Left lung (tissue), 10 donors: ENCODE results near the gene FDPS. TPM values are rescaled to one million over a fixed set of nuclear protein-coding genes. Genes with fewer than 3 reads are reported as not detected.

ENCODE experiments used
- ATAC-seq: fragments of 200-7000 bp; cut with Tn5 transposase; one replicate; pipeline ENCODE4 v1.9.1; 2020; ENCODE audit warnings: moderate library complexity
- DNase-seq, 4 donors: peaks; one replicate each; pipeline ENCODE4 v3.0.0-alpha.2; 2013 to 2020
- H3K27ac ChIP-seq, 2 donors: fragments of 200-600 bp; sonication (generic) in 1 of 2; one replicate each; pipeline versions ENCODE4 v1.5.0 to v1.8.0; 2020 to 2021
- H3K27me3 ChIP-seq, 2 donors: fragments of 200-600 bp; sonication (generic) in 1 of 2; one replicate each; pipeline versions ENCODE4 v1.5.0 to v1.8.0; 2020 to 2021
- H3K36me3 ChIP-seq, 2 donors: fragments of 200-600 bp; sonication (generic) in 1 of 2; one replicate each; pipeline versions ENCODE4 v1.5.0 to v1.8.0; 2020 to 2021
- H3K4me1 ChIP-seq, 2 donors: fragments of 200-600 bp; one replicate each; pipeline ENCODE4 v1.8.0; 2021
- H3K4me3 ChIP-seq, 2 donors: fragments of 200-600 bp; sonication (generic) in 1 of 2; one replicate each; pipeline versions ENCODE4 v1.5.0 to v1.8.0; 2020 to 2021; ENCODE audit warnings: mild to moderate bottlenecking in 1 of 2
- H3K9me3 ChIP-seq, 2 donors: fragments of 200-600 bp; sonication (generic) in 1 of 2; one replicate each; pipeline versions ENCODE4 v1.5.0 to v1.8.0; 2020 to 2021
- intact Hi-C, 2 donors: fragments of 100-400 bp; cut with DNase I; formaldehyde crosslinking; loops; one replicate each; pipeline versions ENCODE4 v1.11.2 to v1.14.2; 2022
- microRNA-seq, 2 donors: library from miRNA; unstranded; fragments of <30 nt; microRNA quantifications; one replicate each; pipeline ENCODE4, GENCODE V29; 2019
- polyA plus RNA-seq, 6 donors: library from polyadenylated mRNA; unstranded; fragments of 120-200 nt; gene quantifications; one replicate each; pipeline ENCODE4 v1.2.1, GENCODE V29; 2013; ENCODE audit not compliant: insufficient read length in 6 of 6
- total RNA-seq, 2 donors: library from RNA; stranded (reverse); fragmentation: NEBNext Ultra II Directional; extraction: Animal tissue kit (Norgen Biotek cat#: 25700); gene quantifications; one replicate each; pipeline ENCODE4 v1.2.1, GENCODE V29; 2021
- TF ChIP-seq, protein P1 (sequence below), 2 donors: fragments of 200-600 bp; sonication (generic) in 1 of 2; IDR thresholded peaks; one replicate each; pipeline versions ENCODE4 v1.5.0 to v1.8.0; 2021; ENCODE audit warnings: antibody characterized with exemption in 2 of 2
- donor health status: DM: no; HTN: yes; CAD: no.
- donor health status: DM: no; HTN: no; CAD: no.

The FDPS gene
- total and polyA plus RNA-seq, 8 donors: 166 to 411 (median 187) TPM

DNA sequence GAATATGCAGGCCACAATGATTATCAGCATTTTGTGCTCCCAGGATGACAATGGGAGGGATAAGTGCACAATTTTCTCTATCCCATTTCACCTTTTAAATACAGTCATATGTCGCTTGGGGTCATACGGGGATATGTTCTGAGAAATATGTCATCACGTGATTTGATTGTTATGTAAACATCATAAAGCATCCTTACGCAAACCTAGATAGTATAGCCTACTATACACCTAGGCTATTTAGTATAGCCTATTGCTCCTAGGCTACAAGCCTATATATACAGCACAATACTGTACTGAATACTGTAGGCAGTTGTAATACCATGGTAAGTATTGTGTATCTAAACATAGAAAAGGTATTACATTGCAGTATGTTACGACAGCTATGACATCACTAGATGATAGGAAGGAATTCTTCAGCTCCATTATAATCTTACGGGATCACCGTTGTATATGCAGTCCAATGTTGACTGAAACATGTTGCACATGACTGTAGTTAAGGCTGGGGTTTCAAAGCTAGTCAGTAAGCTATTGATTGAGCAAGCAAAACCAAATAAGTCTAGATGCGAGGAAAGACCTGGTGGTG, 30.9 kb downstream of the FDPS start:
- ATAC-seq (no peak), DNase-seq (no peak)
- peaks cover 0 to 98% of the 10 kb centered on the region in 2 donors for H3K36me3 ChIP-seq
- H3K27me3 ChIP-seq: no peaks in the 10 kb centered on the region
- intact Hi-C loops: no loop called here
- TF ChIP-seq, protein P1, sequence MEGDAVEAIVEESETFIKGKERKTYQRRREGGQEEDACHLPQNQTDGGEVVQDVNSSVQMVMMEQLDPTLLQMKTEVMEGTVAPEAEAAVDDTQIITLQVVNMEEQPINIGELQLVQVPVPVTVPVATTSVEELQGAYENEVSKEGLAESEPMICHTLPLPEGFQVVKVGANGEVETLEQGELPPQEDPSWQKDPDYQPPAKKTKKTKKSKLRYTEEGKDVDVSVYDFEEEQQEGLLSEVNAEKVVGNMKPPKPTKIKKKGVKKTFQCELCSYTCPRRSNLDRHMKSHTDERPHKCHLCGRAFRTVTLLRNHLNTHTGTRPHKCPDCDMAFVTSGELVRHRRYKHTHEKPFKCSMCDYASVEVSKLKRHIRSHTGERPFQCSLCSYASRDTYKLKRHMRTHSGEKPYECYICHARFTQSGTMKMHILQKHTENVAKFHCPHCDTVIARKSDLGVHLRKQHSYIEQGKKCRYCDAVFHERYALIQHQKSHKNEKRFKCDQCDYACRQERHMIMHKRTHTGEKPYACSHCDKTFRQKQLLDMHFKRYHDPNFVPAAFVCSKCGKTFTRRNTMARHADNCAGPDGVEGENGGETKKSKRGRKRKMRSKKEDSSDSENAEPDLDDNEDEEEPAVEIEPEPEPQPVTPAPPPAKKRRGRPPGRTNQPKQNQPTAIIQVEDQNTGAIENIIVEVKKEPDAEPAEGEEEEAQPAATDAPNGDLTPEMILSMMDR (IDR thresholded peaks at IDR 0.05): no peak
- H3K9me3 ChIP-seq: no peaks in the 10 kb centered on the region
- no peaks in the 10 kb centered on the region for H3K4me1 ChIP-seq
- H3K27ac ChIP-seq: no peak overlapping the region
- no peak overlapping the region for H3K4me3 ChIP-seq

GRCh38 chr1:155342842-155343241, 34.2 kb downstream of the FDPS start:
- Histone ChIP-seq H3K4me1 (no peaks in the 10 kb centered on the region), H3K27ac (no peak overlapping the region), H3K4me3 (no peak overlapping the region), H3K36me3 (peaks cover 0 to 100% of the 10 kb centered on the region in 2 donors), H3K9me3 (no peaks in the 10 kb centered on the region), H3K27me3 (no peaks in the 10 kb centered on the region)
- TF ChIP-seq, protein P1 (IDR thresholded peaks at IDR 0.05): no peak
- DNase-seq (no peak), ATAC-seq (no peak)
- intact Hi-C loops: no loop called here

GRCh38 chr1:155352631-155353030, 44.0 kb downstream of the FDPS start:
- TF ChIP-seq, protein P1 (IDR thresholded peaks at IDR 0.05): no peak
- no peaks in the 10 kb centered on the region for H3K27me3 ChIP-seq
- no peaks in the 10 kb centered on the region for H3K4me1 ChIP-seq
- no peaks in the 10 kb centered on the region for H3K9me3 ChIP-seq
- DNase-seq (no peak), ATAC-seq (no peak)
- intact Hi-C loops: no loop called here
- no peak overlapping the region for H3K4me3 ChIP-seq
- peaks cover 6 to 100% of the 10 kb centered on the region in 2 donors for H3K36me3 ChIP-seq
- no peak overlapping the region for H3K27ac ChIP-seq

DNA sequence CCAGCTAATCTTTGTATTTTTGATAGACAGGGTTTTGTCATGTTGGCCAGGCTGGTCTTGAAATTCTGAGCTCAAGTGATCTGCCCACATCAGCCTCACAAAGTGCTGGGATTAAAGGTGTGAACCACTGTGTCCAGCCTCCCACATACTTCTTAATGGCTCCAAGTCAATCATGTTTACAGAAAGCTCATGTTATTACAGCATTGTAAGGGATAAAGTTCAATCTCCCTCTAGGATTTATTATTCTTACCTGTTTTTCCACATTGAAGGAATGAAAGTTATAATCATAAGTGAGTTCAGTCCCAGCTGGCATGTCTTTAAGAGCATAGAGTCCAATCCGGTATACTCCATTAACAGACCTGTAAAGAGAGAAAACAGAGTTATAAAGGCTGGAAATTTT, 51.4 kb downstream of the FDPS start:
- TF ChIP-seq, protein P1 (IDR thresholded peaks at IDR 0.05): no peak
- peaks cover 4 to 98% of the 10 kb centered on the region in 2 donors for H3K36me3 ChIP-seq
- H3K27me3 ChIP-seq: no peaks in the 10 kb centered on the region
- no peaks in the 10 kb centered on the region for H3K9me3 ChIP-seq
- intact Hi-C loops: no loop called here
- no peaks in the 10 kb centered on the region for H3K4me1 ChIP-seq
- H3K4me3 ChIP-seq: no peak overlapping the region
- DNase-seq (no peak), ATAC-seq (no peak)
- H3K27ac ChIP-seq: no peak overlapping the region

Small RNAs within 50 kb of the gene (microRNA-seq; reads per million reads assigned to microRNA genes)
- 0 reads per million in 2 donors for gene MIR555

Other genes starting within 250 kb of the FDPS start
- gene EFNA4, start 245.1 kb upstream of the FDPS start, total RNA-seq: 10 to 100 TPM in 1 of 2 donors, 1 to 10 TPM in 1; 8.6 to 11.2 TPM
- 10 to 100 TPM; 19.1 to 23.1 (median 22.6) TPM for gene EFNA4, start 245.1 kb upstream of the FDPS start, polyA plus RNA-seq
- 1 to 10 TPM; 1.1 to 2.0 TPM for gene EFNA3, start 230.0 kb upstream of the FDPS start, total RNA-seq
- gene EFNA3, start 230.0 kb upstream of the FDPS start, polyA plus RNA-seq: 1 to 10 TPM; 2.6 to 4.8 (median 3.9) TPM
- 100 to 1,000 TPM in 1 of 2 donors, 10 to 100 TPM in 1; 63.7 to 148 TPM for gene EFNA1, start 181.0 kb upstream of the FDPS start, total RNA-seq
- 100 to 1,000 TPM in 3 of 6 donors, 10 to 100 TPM in 3; 83.5 to 105 (median 98.4) TPM for gene EFNA1, start 181.0 kb upstream of the FDPS start, polyA plus RNA-seq
- gene SLC50A1, start 173.0 kb upstream of the FDPS start, total RNA-seq: 10 to 100 TPM; 46.6 to 64.6 TPM
- 10 to 100 TPM; 31.9 to 41.6 (median 34.5) TPM for gene SLC50A1, start 173.0 kb upstream of the FDPS start, polyA plus RNA-seq
- 10 to 100 TPM; 63.1 to 91.0 TPM for gene DPM3, start 168.3 kb upstream of the FDPS start, total RNA-seq
- gene DPM3, start 168.3 kb upstream of the FDPS start, polyA plus RNA-seq: 10 to 100 TPM; 19.6 to 30.7 (median 27.3) TPM
- 100 to 1,000 TPM; 176 to 184 TPM for gene KRTCAP2, start 135.6 kb upstream of the FDPS start, total RNA-seq
- gene KRTCAP2, start 135.6 kb upstream of the FDPS start, polyA plus RNA-seq: 100 to 1,000 TPM in 4 of 6 donors, 10 to 100 TPM in 2; 93.9 to 116 (median 110) TPM
- gene TRIM46, start 135.0 kb upstream of the FDPS start, total RNA-seq: under 1 TPM; 0.45 to 0.73 TPM
- 1 to 10 TPM; 3.6 to 6.2 (median 4.6) TPM for gene TRIM46, start 135.0 kb upstream of the FDPS start, polyA plus RNA-seq
- gene THBS3, start 101.0 kb upstream of the FDPS start, total RNA-seq: 10 to 100 TPM; 30.6 to 41.8 TPM
- gene THBS3, start 101.0 kb upstream of the FDPS start, polyA plus RNA-seq: 10 to 100 TPM; 33.1 to 51.0 (median 44.6) TPM
- gene MTX1, start 100.2 kb upstream of the FDPS start, total RNA-seq: 10 to 100 TPM; 30.2 to 45.5 TPM
- 10 to 100 TPM; 28.6 to 36.5 (median 31.1) TPM for gene MTX1, start 100.2 kb upstream of the FDPS start, polyA plus RNA-seq
- 10 to 100 TPM; 23.2 to 33.5 TPM for gene ENTREP3, start 53.4 kb upstream of the FDPS start, total RNA-seq
- 10 to 100 TPM; 17.1 to 24.4 (median 20.1) TPM for gene ENTREP3, start 53.4 kb upstream of the FDPS start, polyA plus RNA-seq
- gene SCAMP3, start 46.5 kb upstream of the FDPS start, total RNA-seq: 10 to 100 TPM; 63.1 to 85.3 TPM
- 10 to 100 TPM; 45.8 to 62.2 (median 53.1) TPM for gene SCAMP3, start 46.5 kb upstream of the FDPS start, polyA plus RNA-seq
- 10 to 100 TPM; 45.4 to 55.2 TPM for gene CLK2, start 35.4 kb upstream of the FDPS start, total RNA-seq
- 10 to 100 TPM; 70.0 to 94.8 (median 78.8) TPM for gene CLK2, start 35.4 kb upstream of the FDPS start, polyA plus RNA-seq
- 1 to 10 TPM; 2.4 to 3.8 TPM for gene HCN3, start 31.4 kb upstream of the FDPS start, total RNA-seq
- gene HCN3, start 31.4 kb upstream of the FDPS start, polyA plus RNA-seq: 10 to 100 TPM in 2 of 6 donors, 1 to 10 TPM in 4; 8.1 to 11.7 (median 8.6) TPM
- not detected for gene PKLR, start 7.4 kb upstream of the FDPS start, total RNA-seq
- under 1 TPM in 4 of 6 donors, not detected in 2; 0.07 to 0.21 (median 0.14) TPM for gene PKLR, start 7.4 kb upstream of the FDPS start, polyA plus RNA-seq
- gene RUSC1, start 12.0 kb downstream of the FDPS start, total RNA-seq: 10 to 100 TPM; 36.2 to 42.8 TPM
- gene RUSC1, start 12.0 kb downstream of the FDPS start, polyA plus RNA-seq: 10 to 100 TPM; 32.7 to 43.3 (median 36.7) TPM